SIG-M5 treated with dmso at 0.1 percent for 504 hours (cell line): ENCODE measurements around the gene EME1.
"Not testable (repeated sequence)": the region's sequence is repeated elsewhere in the genome, so short reads cannot be mapped to it uniquely, and the experiment has no call there.

ENCODE experiments used
- DNase-seq: peaks from one replicate; lab custom pipeline; 2025; ENCODE audit not compliant: unreplicated experiment; lab: John Stamatoyannopoulos, UW

The EME1 gene

DNA sequence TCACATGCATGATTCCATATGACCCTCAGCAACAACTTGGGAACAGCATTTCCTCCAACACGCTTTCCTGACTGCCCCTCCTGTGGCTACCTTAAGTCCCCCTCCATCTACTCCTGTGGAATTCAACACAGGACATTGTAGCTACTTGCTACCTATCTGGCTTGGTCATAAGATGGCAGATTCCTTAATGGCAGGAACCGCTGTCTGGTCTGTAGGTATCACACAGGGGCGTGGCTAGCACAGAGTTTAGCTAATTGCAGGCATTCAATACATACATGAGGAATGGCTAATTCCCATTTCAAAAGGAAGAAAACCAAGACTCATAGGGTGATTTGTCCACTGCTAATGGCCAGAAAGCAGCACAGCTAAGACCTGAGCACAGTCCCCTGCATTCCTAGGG lies 15.7 kb downstream of the EME1 start:
- no peak for DNase-seq

GRCh38 chr17:50389534-50389933 lies 16.5 kb downstream of the EME1 start:
- no peak for DNase-seq

GRCh38 chr17:50392621-50393020 lies 19.6 kb downstream of the EME1 start:
- no peak for DNase-seq

- DNase-seq: no peak
These were observed 20.7 kb downstream of the EME1 start for GRCh38 chr17:50393700-50394099.

DNA sequence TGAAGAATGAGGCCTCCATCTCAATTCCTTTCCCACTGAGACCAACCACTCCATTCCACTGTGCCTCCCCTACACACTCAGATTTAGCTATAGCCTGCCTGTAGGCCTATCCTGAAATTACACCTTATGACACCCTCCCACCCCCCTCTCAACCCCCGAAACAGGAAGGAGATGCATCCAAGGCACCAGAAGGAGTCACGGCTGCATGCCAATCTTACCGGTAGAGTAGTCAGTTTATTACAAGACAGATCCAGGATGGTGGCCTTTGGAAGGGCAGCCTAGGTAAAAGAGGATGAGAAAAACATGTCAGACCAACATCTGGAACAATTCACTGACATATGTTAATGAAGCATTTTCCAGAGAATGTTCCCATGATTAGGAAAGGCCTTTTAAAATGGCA lies 21.7 kb downstream of the EME1 start:
- DNase-seq: no peak

DNA sequence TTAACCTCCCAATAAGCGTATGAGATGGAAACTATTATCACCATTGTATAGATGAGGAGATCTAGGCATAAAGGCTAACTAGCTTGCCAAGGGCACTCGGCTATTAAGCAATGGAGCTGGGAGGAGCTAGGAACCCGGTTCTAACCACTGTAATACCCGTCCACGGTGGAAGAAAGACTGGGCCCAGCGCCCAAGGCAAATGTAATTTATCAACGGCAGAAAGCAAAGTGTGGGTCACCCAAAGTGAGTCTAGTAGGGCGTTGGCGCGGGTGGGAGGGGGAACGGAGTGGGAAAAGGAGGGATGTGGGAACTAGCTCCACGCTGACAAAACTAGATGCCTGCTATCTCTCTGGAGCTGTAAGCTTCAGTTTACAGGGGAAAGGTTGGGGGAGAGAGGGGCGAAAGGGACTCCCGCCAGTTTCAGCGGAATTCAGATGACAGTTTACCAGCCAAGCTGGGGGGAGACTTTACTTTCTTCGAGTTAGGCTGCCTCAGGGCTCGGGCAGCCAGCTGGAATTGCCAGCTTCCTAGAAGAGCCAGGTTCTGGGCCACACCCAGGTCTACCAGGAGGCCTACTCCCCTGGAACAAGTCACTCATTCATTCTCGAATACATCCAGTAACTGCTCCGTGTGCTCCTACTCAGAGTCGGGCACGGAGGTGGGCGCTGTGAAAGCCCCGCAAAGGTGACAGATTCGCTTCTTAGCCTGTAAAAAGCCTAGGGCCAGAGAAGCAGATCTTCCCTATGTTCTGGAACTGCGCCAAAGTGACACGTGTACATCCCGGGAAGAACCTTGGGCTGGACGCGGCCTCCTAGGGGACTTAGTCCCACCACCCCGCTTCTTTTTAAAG lies 23.5 kb downstream of the EME1 start:
- peak; percentile 64 for DNase-seq

- peak; percentile 78 for DNase-seq
These were observed 24.3 kb downstream of the EME1 start, which contains the start of gene LRRC59 for GRCh38 chr17:50397111-50397918. TSS of gene LRRC59 (minus strand) at chr17:50397523. CDS start at chr17:50397317, 206 bp downstream.

DNA sequence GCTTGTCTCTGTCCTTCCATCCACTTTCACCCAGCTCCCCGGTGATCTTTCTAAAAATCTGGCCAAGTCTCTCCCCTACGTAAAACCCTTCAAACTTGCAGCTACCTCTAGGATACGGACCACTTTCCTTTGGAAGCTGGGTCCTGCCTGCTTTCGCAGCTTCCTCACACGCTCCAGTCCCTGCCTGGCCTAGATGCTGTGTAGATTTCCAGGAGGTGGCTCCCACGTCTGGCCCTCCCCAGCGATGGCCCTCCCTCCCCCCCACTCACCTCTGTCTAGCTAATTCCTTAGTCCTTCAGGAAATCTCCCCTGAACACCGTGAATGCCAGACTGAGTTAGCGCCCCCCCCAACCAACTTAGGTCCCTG lies 24.9 kb downstream of the EME1 start:
- DNase-seq: no peak

DNA sequence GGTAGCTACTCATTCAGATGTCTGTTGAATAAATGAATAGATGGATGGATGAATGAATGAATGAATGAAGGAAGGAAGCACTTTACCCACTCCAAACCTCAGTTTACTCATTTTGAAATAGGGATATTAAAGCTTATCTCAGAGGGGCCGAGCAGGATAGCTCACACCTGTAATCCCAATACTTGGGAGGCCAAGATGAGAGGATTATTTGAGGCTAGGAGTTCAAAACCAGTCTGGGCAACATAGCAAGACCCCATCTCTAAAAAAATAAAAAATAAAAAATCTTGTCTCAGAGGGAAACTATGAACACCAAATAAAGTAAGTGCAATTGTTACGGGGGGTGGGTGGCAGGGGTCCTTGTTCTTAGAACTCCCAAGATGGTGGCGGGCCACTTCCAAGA lies 25.6 kb downstream of the EME1 start:
- not testable (repeated sequence) for DNase-seq

- not testable (repeated sequence) for DNase-seq
These were observed 26.6 kb downstream of the EME1 start for GRCh38 chr17:50399591-50399990.

GRCh38 chr17:50405351-50405750 lies 32.3 kb downstream of the EME1 start:
- DNase-seq: not testable (repeated sequence)

DNA sequence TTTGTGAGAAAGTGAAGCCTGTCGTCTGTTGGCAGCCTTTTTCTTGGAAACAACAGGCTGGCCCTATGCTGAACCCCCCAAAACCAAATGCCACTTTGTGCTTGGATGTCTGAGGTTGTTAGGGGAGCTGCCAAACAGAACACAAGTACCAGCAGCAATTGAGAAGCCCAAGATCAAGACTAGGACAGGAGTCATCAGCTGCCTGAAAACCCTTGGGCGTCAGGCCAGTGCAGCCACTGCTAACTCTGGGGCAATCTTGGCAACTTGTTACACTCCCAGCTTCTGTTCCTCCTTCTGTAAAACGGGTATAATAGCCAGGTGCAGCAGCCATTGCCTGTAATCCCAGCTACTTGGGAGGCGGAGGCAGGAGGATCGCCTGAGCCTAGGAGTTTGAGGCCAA lies 33.5 kb downstream of the EME1 start:
- DNase-seq: no peak

GRCh38 chr17:50407921-50408320 lies 34.9 kb downstream of the EME1 start:
- DNase-seq: no peak

GRCh38 chr17:50412188-50412732 lies 39.2 kb downstream of the EME1 start:
- no peak for DNase-seq

GRCh38 chr17:50414808-50415207 lies 41.8 kb downstream of the EME1 start:
- no peak for DNase-seq

GRCh38 chr17:50419577-50419976 lies 46.5 kb downstream of the EME1 start:
- not testable (repeated sequence) for DNase-seq

DNA sequence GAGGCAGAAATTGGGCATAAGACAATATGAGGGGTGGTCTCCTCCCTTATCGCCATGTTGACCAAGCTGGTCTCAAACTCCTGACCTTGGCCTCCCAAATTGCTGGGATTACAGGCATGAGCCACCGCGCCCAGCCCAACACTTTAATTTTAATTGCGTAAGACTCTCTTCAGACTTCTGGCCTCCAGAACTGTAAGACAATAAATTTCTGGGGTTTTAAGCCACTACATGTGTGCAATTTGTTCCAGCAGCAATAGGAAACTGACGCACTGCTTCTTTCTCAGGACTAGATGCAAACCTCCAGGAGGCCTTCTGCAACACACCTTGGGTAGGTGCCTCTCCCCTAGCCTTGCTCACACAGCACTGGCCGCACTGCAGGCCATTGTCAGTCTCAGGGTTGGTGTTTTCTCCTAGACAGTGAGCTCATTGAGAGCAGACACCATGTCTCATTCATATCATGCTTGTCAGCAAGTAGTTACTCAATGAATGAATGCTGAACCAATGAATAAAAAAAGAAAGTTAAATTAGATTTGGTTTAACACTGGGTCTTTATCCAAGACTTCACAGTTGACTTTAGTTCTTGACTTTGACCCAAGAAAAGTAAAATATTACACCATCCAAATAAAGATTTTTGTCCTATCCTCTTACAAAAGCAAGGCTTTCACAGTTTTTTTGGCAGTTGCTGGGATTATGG lies 47.5 kb downstream of the EME1 start:
- peak; percentile 23 for DNase-seq

DNA sequence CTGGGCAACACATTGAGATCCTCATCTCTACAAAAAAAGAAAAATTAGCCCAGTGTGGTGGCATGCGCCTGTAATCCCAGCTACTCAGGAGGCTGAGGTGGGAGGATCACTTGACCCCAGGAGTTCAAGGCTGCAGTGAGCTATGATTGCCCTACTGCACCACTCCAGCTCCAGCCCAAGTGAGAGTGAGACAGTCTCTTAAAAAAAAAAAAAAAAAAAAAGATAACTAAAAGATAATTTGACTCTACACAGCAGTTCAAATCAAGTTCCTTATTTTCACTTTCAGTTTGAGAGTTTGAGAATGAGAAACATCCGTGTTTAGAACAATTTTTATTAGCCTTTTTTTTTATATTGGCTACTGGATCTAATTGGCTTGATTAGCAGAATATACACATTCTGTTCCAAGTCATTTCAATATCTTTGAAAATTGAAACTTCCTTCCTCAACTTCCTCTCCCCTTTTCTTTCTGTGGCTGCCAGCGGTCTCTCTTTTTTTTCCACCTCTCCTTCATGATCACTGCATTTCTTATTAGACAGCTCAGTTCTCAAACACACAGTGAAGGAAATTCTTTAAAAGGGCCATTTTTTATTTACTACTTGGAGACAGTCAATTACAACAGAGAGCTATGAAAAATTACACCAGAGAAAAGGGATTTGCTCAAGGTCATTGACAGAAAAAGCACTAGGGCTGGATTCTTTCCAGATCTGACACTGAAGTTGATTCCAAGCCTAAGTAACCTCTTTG lies 48.5 kb downstream of the EME1 start:
- peak; percentile 71 for DNase-seq

DNA sequence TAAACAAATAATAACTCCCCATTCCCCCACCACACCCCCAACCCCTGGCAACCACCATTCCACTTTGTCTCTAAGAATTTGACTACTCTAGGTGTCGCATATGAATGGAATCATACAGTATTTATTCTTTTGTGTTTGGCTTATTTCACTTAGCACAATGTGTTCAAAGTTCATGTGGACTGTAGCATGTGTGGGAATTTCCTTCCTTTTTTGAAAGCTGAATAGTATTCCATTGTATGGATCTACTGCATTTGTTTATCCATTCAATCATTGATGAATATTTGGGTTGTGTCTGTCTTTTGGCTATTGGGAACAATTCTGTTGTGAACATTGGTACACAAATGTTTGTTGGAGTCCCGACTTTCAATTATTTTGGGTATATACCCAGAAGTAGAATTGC lies 49.7 kb downstream of the EME1 start:
- no peak for DNase-seq

DNA sequence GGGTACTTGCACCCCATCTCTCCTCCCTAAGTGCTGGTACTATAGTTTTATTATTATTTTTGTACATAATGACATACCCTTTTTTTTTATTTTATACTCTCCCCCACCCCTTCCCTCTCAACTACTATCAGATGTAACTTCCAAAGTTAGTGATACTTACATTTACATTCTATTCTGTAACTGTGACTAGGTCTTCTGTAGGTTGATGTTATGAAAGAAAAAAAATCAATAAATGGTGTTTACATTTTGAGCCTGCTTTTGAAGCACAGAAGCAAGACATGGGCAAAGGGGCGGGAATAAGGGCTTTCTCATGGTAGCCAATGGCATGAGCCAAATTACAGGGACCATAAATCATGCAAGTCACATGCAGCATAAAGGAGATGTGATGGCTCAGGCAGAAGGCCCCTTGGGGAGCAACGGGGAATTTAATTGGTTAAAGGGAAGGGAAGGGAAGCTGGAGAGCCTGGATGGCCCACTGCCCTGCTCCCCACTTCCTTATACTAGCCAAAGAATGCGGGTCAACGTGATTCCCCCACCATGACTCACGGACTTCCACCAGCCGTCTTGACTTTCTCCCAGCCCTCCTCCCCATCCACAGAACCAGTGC lies 50.6 kb downstream of the EME1 start:
- DNase-seq: no peak
